ENCODE measurements around the gene RMDN2.

RMDN2 gene

GRCh38 chr2:37891846-37892435, 33.1 kb upstream of the RMDN2 start:
- DNase-seq (ENCODE audit: low spot score): no peak
- Histone ChIP-seq H3K27ac (no peak overlapping the region), H3K4me3 (no peak overlapping the region)
- no peak for TF ChIP-seq CTCF (IDR thresholded peaks at IDR 0.05)

GRCh38 chr2:37892436-37893114, 32.5 kb upstream of the RMDN2 start:
- Histone ChIP-seq H3K27ac (no peak overlapping the region), H3K4me3 (no peak overlapping the region)
- DNase-seq (ENCODE audit: low spot score): no peak
- TF ChIP-seq CTCF (IDR thresholded peaks at IDR 0.05): no peak

GRCh38 chr2:37893327-37893726, 31.8 kb upstream of the RMDN2 start:
- DNase-seq (ENCODE audit: low spot score): no peak
- Histone ChIP-seq H3K27ac (no peak overlapping the region), H3K4me3 (no peak overlapping the region)
- no peak for TF ChIP-seq CTCF (IDR thresholded peaks at IDR 0.05)

- no peak for TF ChIP-seq CTCF (IDR thresholded peaks at IDR 0.05)
- no peak for DNase-seq (ENCODE audit: low spot score)
- H3K27ac ChIP-seq: no peak overlapping the region
- no peak overlapping the region for H3K4me3 ChIP-seq
Measured at GRCh38 chr2:37894047-37894446, 31.0 kb upstream of the RMDN2 start.

- no peak for TF ChIP-seq CTCF (IDR thresholded peaks at IDR 0.05)
- Histone ChIP-seq H3K27ac (no peak overlapping the region), H3K4me3 (no peak overlapping the region)
- DNase-seq (ENCODE audit: low spot score): no peak
Measured at GRCh38 chr2:37894601-37895000, 30.5 kb upstream of the RMDN2 start.

GRCh38 chr2:37895140-37895539, 29.9 kb upstream of the RMDN2 start:
- no peak overlapping the region for H3K27ac ChIP-seq
- H3K4me3 ChIP-seq: no peak overlapping the region
- TF ChIP-seq CTCF (IDR thresholded peaks at IDR 0.05): no peak
- no peak for DNase-seq (ENCODE audit: low spot score)

GRCh38 chr2:37896319-37896718, 28.8 kb upstream of the RMDN2 start:
- no peak for TF ChIP-seq CTCF (IDR thresholded peaks at IDR 0.05)
- no peak for DNase-seq (ENCODE audit: low spot score)
- Histone ChIP-seq H3K4me3 (no peak overlapping the region), H3K27ac (no peak overlapping the region)
